NCI-H1105 (cell line): ENCODE data around the gene YWHAE.
A peak's percentile ranks its signal among the peaks of the same experiment; 100 is the strongest.
"Not testable (repeated sequence)": the region's sequence is repeated elsewhere in the genome, so short reads cannot be mapped to it uniquely, and the experiment has no call there.

Experiments
- DNase-seq: peaks from one replicate; lab custom pipeline; 2025; lab: John Stamatoyannopoulos, UW

Gene YWHAE

DNA sequence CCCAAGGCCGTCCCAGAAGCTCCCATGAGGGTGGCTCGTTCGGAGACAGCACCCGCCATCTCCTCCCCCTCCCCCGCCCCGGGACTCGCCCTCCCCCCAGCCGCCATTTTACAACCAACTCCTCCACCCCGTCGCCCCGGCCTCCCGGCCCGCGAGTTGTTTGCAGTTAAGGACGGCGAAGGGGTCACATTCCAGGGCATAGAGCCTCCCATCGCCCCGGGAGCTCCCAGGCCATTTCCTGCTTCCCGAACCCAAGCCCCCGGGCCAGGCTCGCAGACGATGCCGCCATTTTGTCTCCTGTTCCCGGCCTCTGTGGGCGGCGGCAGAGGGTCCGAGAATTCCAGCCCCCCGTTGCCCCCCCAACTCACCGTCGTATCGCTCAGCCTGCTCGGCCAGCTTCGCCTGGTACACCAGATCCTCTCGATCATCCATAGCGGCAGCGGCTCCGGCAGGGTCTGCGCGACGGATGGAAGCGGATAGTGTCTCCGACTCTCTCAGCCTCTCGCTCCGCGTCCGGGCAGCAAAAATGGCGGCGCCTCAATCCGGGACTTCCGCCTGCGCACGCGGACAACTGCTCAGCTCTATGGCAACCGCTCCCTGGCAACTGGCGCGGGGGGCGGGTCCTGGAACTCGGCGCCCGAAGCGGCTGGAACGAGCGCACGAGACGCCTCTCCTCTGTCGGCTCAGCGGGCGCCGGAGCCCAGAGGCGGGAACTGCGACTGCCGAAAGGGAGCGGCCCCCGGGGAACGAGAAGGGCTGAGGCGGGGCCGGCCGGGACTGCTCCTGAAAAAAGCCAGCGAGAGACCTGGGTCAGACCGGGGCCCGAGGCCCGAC lies at the start of gene YWHAE:
Gene YWHAE, minus strand, starts transcription at position 544 of the 834 bp plus-strand sequence. Its CDS starts 112 bp downstream, at position 432.
- DNase-seq, result peak; percentile 88

DNA sequence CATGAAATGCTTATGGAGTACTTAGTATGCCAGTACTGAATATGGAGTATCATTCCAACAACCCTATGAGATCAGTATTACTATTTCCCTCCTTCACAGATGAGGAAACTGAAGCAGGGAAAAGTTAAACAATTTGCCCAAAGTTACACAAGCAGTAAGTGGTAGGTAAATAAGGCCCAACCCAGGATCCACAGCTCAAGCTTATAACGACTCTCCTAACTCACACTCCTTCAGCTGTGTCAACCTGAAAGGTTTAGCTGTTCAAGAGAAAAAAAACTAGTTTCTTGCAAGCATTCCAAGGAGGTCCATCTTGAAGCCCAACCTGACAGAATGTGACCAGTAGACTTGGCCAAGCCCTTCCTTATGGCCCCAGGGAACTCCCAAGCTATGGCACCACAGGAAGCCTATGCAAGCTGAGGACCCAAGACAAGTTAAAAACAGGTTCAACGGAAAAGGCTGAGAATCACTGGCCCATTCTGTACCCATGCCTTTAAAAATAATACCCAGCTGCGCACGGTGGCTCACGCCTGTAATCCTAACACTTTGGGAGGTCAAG lies 49.5 kb upstream of the YWHAE start:
- DNase-seq, result no peak

- DNase-seq, result no peak
Measured at GRCh38 chr17:1447052-1447451, 47.0 kb upstream of the YWHAE start.

DNA sequence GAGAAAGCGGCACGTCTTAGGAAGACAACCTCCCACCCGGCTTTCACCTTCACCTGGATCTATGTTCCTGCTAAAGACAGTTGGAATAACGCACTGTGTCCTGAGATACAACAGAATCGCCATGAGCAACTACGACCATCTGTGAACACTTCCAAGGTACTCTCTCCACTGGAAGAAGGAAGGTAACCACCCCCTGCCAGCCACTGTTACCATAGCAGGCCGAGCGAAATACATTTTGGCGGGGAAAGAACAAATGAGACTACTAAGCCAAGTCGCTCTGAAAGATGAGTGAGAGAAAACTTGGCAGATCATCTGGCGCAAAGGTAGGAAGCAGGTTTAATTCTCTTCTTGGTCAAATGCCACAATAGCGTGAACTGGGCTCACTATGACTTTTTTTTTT lies 46.2 kb upstream of the YWHAE start:
- no peak for DNase-seq

DNA sequence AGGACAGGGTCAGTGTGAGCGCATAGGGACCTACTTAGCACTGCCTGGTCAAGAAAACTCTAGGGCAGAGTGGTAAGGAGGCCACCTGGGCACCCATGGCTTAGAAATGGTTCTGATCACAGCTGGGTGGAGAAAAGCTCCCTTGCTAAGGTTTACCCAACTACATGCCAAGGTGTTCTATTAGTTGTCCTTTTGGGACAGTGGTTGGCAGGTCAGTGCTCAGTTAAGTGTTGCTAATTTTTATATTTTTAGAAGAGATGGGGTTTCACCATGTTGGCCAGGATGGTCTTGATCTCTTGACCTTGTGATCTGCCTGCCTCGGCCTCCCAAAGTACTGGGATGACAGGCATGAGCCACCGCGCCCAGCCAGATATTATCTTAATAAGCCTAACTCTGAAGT lies 45.7 kb upstream of the YWHAE start:
- not testable (repeated sequence) for DNase-seq

DNA sequence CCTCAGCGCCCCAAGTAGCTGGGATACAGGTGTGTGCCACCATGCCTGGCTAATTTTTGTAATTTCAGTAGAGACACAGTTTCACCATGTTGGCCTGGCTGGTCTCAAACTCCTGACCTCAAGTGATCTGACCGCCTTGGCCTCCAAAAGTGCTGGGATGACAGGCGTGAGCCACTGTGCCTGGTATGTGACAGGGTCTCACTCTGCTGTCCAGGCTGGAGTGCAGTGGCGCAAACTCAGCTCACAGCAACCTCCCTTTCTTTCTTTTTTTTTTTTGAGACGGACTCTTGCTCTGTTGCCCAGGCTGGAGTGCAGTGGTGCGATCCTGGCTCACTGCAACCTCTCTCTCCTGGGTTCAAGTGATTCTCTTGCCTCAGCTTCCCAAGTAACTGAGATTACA lies 42.7 kb upstream of the YWHAE start:
- DNase-seq, result not testable (repeated sequence)

DNA sequence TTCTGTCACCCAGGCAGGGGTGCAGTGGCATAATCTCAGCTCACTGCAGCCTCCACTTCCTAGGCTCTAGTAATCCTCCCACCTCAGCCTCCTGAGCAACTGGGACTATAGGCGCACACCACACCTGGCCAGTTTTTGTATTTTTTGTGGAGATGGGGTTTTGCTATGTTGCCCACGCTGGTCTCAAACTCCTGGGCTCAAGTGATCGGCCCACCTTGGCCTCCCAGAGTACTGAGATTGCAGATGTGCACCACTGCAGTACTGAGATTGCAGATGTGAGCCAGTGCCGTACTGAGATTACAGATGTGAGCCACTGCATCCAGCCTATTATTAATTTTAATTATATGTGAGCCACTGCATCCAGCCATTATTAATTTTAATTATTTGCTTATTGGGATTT lies 42.2 kb upstream of the YWHAE start:
- no peak for DNase-seq

- DNase-seq, result no peak
Measured at GRCh38 chr17:1440921-1441320, 40.9 kb upstream of the YWHAE start.

DNA sequence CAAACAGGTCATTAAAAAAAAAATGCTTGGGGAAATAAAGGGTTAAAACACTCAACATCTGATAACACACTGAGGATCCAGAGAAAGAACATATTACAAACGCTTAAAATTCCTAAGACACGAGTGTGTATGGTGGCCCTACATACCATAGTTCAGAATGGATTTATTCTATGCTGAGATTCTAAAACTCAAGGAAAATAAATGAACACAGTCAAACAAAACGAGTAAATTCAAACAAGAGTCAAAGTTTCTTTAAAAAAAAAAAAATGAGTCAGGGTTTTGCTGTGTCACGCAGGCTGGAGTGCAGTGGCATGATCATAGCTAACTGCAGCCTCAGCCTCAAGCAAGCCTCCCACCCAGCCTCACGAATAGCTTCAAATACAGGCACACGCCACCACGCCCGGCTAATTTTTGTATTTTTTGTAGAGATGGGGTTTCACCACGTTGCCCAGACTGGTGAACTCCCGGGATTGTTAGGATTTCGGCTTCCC lies 38.6 kb upstream of the YWHAE start:
- no peak for DNase-seq

DNA sequence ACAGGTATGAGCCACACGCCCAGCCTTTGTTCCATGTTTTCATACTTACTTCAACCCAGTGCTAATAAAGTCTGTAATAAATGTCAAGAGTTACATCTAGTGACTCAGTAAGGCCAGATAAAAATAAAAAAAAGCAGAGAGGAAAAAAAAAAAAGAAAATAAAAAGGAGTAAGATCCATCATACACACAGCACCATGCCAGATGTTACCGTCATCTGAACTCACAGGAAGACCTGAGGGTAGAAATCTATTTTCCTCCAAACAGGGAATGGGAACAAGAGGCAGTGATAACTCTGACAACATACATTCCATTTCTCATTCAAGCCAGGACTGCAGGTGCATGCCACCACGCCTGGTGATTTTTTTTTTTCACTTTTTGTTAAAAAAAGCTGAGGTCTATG lies 35.3 kb upstream of the YWHAE start:
- DNase-seq, result no peak

DNA sequence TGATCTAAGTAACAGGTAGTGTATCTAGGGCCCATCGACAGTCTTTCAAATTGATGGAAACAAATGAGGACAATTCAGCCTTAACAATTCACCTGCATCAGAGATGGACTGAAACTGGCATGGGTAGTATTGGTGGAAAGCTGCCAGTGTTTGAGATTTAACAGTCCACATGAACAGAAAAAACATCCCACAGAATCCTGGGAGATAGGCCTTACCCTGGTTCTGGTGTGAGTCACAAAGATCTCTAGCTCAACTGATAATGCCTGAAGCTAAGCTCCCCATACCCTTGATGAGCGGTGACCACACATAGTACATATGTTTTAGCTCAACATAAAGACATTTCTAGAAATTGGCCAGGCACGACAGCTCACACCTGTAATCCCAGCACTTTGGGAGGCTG lies 34.1 kb upstream of the YWHAE start:
- DNase-seq, result no peak

- no peak for DNase-seq
Measured at GRCh38 chr17:1431631-1432104, 31.6 kb upstream of the YWHAE start.

DNA sequence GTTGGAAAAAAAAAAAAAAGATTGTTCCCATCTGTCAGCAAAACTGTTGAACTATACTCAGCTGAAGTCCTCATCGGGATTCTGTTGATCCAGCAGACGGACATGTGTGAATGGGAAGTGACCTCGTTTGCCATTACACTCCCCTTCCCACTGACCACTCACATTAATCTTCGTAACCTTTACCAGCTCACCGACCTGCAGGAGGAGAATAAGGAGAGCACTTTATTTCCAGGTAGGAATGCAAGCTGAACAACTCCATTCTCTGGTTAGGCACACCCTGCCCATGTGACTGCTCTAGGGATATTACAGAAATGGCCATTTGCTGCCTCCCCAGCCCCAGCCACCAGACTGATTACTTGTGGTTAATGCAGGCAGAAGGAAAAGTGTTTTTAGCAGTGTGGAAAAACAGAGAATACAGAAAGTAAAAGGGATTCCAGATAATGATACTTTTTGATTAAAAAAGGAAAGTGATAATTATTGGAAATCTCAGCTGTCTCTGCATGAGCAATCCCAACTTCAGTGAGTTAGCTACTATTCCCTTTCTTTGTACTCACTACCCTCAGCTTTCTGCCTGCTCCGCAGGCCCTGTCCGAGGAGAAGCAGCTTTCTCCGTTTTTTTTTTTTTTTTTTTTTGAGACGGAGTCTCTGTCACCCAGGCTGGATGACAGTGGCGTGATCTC lies 23.6 kb upstream of the YWHAE start:
- no peak for DNase-seq

GRCh38 chr17:1422885-1423284 lies 22.9 kb upstream of the YWHAE start:
- DNase-seq, result no peak

- no peak for DNase-seq
Measured at GRCh38 chr17:1421470-1421869, 21.4 kb upstream of the YWHAE start.

DNA sequence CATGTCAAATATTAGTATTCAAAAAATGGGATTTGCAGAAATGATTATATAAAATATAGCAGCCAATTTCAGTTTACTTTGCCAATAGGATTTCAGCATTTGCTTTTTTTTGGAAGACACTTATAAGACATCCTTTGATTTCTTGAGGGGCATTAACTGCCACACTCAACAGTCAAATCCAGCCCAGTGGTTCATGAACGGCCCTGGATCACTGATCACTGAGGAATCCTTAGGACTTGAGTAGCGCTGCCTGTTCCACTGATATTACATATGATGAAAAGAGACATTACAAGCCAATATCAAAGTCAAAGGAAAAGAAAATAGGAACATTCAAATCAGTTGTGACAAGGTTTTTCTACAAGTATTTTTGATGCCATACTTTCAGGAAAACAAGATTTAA lies 21.0 kb upstream of the YWHAE start:
- no peak for DNase-seq

DNA sequence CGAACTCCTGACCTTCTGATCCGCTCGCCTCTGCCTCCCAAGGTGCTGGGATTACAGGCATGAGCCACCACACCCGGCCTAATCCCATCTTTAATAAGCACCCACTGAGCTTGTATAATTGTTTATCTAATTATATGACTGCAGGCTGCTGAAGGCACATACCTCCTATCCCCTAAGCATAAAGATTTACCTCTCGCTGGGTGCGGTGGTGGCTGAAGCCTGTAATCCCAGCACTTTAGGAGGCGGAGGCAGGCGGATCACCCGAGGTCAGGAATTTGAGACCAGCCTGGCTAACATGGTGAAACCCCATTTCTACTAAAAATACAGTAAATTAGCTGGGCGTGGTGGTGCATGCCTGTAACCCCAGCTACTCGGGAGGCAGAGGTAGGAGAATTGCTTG lies 20.1 kb upstream of the YWHAE start:
- DNase-seq, result no peak

DNA sequence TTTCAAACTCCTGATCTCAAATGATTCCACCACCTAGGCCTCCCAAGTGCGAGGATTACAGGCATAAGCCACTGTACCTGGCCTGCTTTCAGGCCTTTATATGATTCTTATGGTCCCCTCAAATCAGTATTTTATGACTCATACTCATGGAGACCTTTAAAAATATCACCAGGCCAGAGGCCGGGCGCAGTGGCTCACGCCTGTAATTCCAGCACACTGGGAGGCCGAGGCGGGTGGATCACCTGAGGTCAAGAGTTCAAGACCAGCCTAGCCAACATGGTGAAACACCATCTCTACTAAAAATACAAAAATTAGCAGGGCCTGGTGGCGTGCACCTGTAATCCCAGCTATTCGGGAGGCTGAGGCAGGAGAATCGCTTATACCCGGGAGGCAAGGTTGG lies 18.5 kb upstream of the YWHAE start:
- not testable (repeated sequence) for DNase-seq

DNA sequence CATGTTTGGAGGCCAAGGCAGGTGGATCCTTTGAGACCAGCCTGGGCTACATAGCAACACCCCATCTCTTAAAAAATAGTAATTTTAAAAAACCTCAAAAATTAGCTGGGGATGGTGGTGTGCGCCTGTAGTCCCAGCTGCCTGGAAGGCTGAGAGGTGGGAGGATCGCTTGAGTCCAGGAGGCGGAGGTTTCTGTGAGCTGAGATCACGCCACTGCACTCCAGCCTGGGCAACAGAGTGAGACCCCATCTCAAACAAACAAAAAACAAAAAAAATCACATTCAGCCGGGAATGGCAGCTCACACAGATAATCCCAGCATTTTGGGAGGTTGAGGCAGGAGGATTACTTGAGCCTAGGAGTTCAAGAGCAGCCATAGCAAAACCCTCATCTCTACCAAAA lies 16.4 kb upstream of the YWHAE start:
- DNase-seq, result no peak

DNA sequence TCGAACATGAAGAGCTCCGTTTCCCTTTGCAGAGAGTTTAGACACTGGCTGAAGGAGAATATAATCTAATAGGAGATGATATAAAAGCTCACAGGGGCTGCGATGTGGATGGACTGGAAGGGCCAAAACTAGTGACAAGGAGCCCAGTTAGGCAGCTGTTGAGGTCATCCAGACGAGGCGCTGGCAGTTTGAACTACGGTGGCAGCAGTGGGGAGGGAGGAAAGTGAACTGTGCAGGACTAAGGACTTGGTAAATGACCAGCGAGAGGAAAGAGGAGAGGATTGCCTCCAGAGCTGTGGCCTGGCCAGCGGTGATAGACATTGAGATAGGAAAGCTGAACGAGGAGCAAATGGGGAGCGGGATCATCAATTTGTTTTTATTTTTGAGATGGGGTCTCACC lies 14.6 kb upstream of the YWHAE start:
- no peak for DNase-seq

- no peak for DNase-seq
Measured at GRCh38 chr17:1414001-1414574, 14.1 kb upstream of the YWHAE start.

- DNase-seq, result peak; percentile 22
Measured at GRCh38 chr17:1413281-1413791, 13.3 kb upstream of the YWHAE start.
